T-helper 1 cell treated with Interleukin-12 subunit alpha and Interleukin-12 subunit beta and Interleukin-4 antibody, amounts not matched to agents 30 μg/mL and 1 μg/mL, for 36 hours (primary cell): Measurements from ENCODE around the gene MAPRE3.

Experiments
- H3K27ac Mint-ChIP-seq: one replicate; pipeline ENCODE4 v1.8.0; 2021; ENCODE audit warnings: mild to moderate bottlenecking, mixed read lengths
- H3K27me3 Mint-ChIP-seq: one replicate; pipeline ENCODE4 v1.8.0; 2021; ENCODE audit warnings: low read depth, mixed read lengths
- H3K36me3 Mint-ChIP-seq: one replicate; pipeline ENCODE4 v1.8.0; 2021; ENCODE audit warnings: low read depth, mixed read lengths
- H3K4me1 Mint-ChIP-seq: one replicate; pipeline ENCODE4 v1.8.0; 2021; ENCODE audit warnings: low read depth, mixed read lengths
- H3K4me3 Mint-ChIP-seq: one replicate; pipeline ENCODE4 v1.8.0; 2021; ENCODE audit warnings: mild to moderate bottlenecking, moderate library complexity, mixed read lengths
- H3K9me3 Mint-ChIP-seq: one replicate; pipeline ENCODE4 v1.8.0; 2021; ENCODE audit warnings: mixed read lengths

MAPRE3 gene

DNA sequence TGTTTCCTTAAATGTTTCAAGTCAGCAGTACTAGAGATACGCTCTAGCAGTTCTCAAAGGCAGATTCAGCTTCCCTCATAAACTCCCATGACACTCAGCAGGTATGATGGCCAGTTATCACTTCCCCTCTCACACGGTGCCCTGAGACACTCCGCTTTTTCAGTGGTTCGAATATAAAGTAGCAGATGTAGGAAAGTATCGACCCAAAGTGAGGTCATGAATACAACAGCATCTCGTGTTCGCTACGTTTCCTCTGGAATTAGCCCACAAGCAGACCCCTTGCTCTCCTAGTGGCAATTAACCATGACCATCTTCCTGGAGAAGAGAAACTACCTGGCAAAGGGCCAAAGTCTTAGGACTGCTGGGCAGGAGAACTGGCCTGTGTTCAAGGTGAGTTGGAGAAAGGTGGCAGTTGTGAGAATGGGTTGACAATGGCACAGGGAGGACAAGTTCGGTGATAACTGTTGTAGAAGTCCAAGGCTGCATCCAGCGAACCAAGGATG is 71.8 kb downstream of the MAPRE3 start:
- Mint-ChIP-seq H3K36me3 (peaks cover 38% of the 10 kb centered on the region), H3K9me3 (no peaks in the 10 kb centered on the region), H3K4me3 (no peak overlapping the region), H3K4me1 (peaks cover 3% of the 10 kb centered on the region), H3K27ac (no peak overlapping the region), H3K27me3 (no peaks in the 10 kb centered on the region)

DNA sequence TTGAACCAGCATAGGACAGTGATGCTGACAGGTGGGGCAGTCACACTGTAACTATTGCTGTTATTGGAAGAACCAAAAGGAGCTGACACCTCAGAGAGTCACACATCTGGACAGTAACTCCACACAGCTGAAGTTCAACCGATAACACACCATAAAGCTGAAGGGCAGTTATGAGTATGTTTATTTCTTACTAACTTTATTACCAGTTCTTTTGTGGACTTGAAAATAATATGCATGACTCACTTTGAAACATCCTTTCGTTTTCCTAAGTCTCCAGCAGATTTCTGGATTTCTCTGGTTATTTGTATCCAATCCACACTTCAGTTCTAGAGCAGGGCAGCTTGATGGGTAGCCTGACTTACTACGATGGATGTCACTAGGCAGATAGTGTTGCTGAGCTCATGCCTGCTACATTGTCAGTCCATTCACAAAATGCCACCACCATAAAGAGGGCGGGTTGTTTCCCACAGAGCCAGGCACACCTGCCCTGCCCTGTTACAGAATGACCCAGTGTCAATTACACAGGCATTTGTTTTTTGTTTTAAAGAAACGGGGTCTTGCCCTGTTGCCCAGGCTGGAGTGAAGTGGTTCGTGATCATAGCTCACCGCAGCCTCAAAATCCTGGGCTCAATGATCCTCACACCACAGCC is 72.7 kb downstream of the MAPRE3 start:
- peaks cover 7% of the 10 kb centered on the region for H3K4me1 Mint-ChIP-seq
- no peaks in the 10 kb centered on the region for H3K27me3 Mint-ChIP-seq
- peaks cover 32% of the 10 kb centered on the region for H3K36me3 Mint-ChIP-seq
- no peaks in the 10 kb centered on the region for H3K9me3 Mint-ChIP-seq
- H3K4me3 Mint-ChIP-seq, result no peak overlapping the region
- no peak overlapping the region for H3K27ac Mint-ChIP-seq

DNA sequence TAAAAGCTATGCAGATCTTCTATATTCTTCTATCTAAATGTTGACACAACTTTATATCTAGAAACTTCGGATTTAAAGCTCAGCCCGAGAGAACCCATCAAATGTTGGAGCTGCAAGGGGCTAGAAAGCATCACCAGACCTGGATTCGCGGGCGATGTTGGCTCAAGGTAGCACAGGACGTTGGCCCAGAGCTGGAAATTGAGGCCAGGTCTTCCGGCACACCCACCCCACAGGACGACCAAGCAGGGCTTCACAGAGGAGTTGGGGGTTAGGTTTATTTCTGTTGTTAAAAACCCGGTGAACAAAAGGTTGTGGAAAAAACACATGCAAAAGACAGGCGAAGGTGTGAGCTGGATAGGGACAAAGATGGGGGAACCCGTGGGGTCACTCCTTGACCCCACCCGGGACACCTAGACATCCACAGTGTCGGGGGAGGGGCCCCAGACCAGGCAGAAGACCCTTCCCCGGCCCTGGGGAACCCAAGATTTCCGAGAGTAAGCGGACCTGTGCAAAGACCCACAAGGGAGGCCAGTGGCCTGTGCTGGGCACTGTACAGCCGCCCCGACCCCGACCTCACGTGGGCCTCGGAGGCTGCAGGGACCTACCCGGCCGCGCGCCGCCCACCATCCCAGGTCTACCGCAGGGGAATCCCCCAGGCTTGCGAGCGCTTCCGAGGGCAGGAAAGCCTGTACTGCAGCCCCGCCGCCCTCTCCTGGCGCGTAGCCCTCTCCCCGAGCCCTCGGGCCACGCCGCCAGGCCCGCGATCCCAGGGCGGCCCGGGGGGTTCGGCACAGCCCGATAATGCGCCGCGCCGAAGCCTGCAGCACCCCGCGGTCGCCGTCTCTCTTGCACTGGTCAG is 79.2 kb downstream of the MAPRE3 start:
- H3K9me3 Mint-ChIP-seq, result peaks cover 3% of the 10 kb centered on the region
- H3K4me3 Mint-ChIP-seq, result peak overlapping the region; percentile 88
- H3K27me3 Mint-ChIP-seq, result peaks cover 11% of the 10 kb centered on the region
- H3K36me3 Mint-ChIP-seq, result peaks cover 16% of the 10 kb centered on the region
- peaks cover 25% of the 10 kb centered on the region for H3K4me1 Mint-ChIP-seq
- H3K27ac Mint-ChIP-seq, result peak overlapping the region; percentile 99

DNA sequence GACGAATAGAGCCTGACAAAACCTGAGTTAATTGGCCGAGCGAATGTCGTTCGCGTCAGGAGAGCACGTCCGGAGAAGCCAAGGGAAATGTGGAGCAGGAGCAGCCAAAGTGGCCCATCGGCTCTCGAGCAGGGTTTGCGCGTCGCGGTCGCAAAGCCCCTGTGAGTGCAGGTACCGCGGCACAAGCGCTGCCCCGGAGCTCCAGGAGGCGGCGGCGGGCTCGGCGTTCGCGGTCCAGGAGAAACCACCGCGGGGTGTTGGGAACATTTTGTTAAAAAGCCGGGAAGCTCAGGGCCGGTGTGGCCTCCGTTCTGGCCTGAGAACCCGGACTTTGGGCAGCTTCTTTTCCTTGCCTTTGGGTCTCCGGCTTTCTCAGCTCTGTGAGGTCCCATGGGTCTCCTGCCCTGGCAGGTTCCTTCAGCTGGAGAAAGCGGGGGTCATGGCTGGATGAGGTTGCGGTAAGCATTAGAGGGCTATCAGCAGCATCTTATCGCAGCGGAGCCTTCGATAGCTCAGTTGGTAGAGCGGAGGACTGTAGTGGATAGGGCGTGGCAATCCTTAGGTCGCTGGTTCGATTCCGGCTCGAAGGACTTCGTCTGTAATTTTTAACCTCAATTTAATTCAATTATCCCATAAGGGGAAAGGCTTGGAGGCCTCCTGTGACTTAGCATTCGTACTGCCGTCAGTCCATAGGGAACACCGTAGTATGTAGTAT is 80.0 kb downstream of the MAPRE3 start:
- Mint-ChIP-seq H3K4me1 (peaks cover 25% of the 10 kb centered on the region), H3K27ac (peak overlapping the region; percentile 99), H3K4me3 (peak overlapping the region; percentile 88), H3K36me3 (peaks cover 20% of the 10 kb centered on the region), H3K9me3 (peaks cover 3% of the 10 kb centered on the region), H3K27me3 (peaks cover 11% of the 10 kb centered on the region)

- Mint-ChIP-seq H3K36me3 (peaks cover 23% of the 10 kb centered on the region), H3K27me3 (peaks cover 11% of the 10 kb centered on the region), H3K4me3 (peak within 1 kb of the TSS; percentile 88), H3K4me1 (peaks cover 25% of the 10 kb centered on the region), H3K27ac (peak within 1 kb of the TSS; percentile 99), H3K9me3 (peaks cover 3% of the 10 kb centered on the region)
These were observed 80.8 kb downstream of the MAPRE3 start, which contains the start of gene AGBL5 for GRCh38 chr2:27050996-27051901. TSS of gene AGBL5 (plus strand) at chr2:27051668. CDS start at chr2:27052959, 1,291 bp downstream.

GRCh38 chr2:27051902-27052645 is 81.6 kb downstream of the MAPRE3 start:
- Mint-ChIP-seq H3K9me3 (peaks cover 3% of the 10 kb centered on the region), H3K36me3 (peaks cover 25% of the 10 kb centered on the region)

GRCh38 chr2:27053321-27053720 is 82.9 kb downstream of the MAPRE3 start:
- peaks cover 22% of the 10 kb centered on the region for H3K36me3 Mint-ChIP-seq
- peak overlapping the region; percentile 28 for H3K4me3 Mint-ChIP-seq
- no peak overlapping the region for H3K27ac Mint-ChIP-seq
- peaks cover 3% of the 10 kb centered on the region for H3K9me3 Mint-ChIP-seq
- peaks cover 11% of the 10 kb centered on the region for H3K27me3 Mint-ChIP-seq
- H3K4me1 Mint-ChIP-seq, result peaks cover 20% of the 10 kb centered on the region

More at GRCh38 chr2:27051902-27052645, 81.6 kb downstream of the MAPRE3 start:
- Mint-ChIP-seq H3K27ac (peak overlapping the region; percentile 74), H3K27me3 (peaks cover 11% of the 10 kb centered on the region), H3K4me3 (peak overlapping the region; percentile 88), H3K4me1 (peaks cover 26% of the 10 kb centered on the region)

- peaks cover 11% of the 10 kb centered on the region for H3K27me3 Mint-ChIP-seq
- H3K4me3 Mint-ChIP-seq, result peak overlapping the region; percentile 2
- no peak overlapping the region for H3K27ac Mint-ChIP-seq
These were observed 83.3 kb downstream of the MAPRE3 start for GRCh38 chr2:27053776-27054175.

GRCh38 chr2:27054721-27055120 is 84.3 kb downstream of the MAPRE3 start:
- no peak overlapping the region for H3K27ac Mint-ChIP-seq
- H3K36me3 Mint-ChIP-seq, result peaks cover 22% of the 10 kb centered on the region
- peaks cover 16% of the 10 kb centered on the region for H3K4me1 Mint-ChIP-seq
- H3K27me3 Mint-ChIP-seq, result peaks cover 11% of the 10 kb centered on the region
- no peak overlapping the region for H3K4me3 Mint-ChIP-seq
- peaks cover 3% of the 10 kb centered on the region for H3K9me3 Mint-ChIP-seq

More at GRCh38 chr2:27053776-27054175, 83.3 kb downstream of the MAPRE3 start:
- peaks cover 20% of the 10 kb centered on the region for H3K4me1 Mint-ChIP-seq
- peaks cover 22% of the 10 kb centered on the region for H3K36me3 Mint-ChIP-seq
- H3K9me3 Mint-ChIP-seq, result peaks cover 3% of the 10 kb centered on the region

DNA sequence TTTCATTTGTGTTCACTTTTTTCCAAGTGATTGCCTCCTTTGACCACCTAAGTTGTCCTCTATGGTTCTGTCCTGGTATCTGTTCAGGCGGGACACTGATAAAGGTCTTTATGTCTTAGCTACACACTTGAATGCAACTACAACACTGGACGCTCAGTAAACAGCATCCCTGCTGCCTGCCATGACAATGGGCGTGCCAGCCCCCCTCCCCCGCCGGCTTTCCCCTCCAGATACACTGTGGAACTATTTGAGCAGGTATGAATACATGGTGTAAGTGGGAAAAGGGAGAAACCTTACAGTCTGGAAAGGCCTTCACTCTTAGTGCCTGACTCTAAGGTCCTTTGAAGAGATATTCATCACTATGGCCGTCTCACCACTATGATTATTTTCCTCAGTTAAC is 86.7 kb downstream of the MAPRE3 start:
- no peaks in the 10 kb centered on the region for H3K9me3 Mint-ChIP-seq
- peaks cover 18% of the 10 kb centered on the region for H3K36me3 Mint-ChIP-seq
- H3K4me3 Mint-ChIP-seq, result no peak overlapping the region
- peaks cover 6% of the 10 kb centered on the region for H3K4me1 Mint-ChIP-seq
- no peak overlapping the region for H3K27ac Mint-ChIP-seq
- no peaks in the 10 kb centered on the region for H3K27me3 Mint-ChIP-seq

DNA sequence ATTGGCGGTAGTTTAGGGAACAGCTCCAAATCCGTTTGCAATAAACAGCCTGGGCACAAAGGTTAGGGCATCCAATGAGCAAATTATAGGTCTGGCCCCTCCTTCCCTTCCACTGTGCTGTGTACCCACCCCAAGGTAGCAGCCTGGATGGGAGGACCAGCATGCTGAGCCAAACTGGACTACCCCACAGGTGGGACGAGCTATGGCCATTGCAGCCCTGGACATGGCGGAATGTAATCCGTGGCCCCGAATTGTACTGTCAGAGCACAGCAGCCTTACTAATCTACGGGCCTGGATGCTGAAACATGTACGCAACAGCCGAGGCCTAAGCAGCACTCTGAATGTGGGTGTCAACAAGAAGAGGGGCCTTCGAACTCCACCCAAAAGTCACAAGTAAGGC is 87.8 kb downstream of the MAPRE3 start:
- no peak overlapping the region for H3K4me3 Mint-ChIP-seq
- no peak overlapping the region for H3K27ac Mint-ChIP-seq
- H3K4me1 Mint-ChIP-seq, result peaks cover 8% of the 10 kb centered on the region
- H3K36me3 Mint-ChIP-seq, result peaks cover 24% of the 10 kb centered on the region
- no peaks in the 10 kb centered on the region for H3K9me3 Mint-ChIP-seq
- no peaks in the 10 kb centered on the region for H3K27me3 Mint-ChIP-seq

GRCh38 chr2:27059141-27059820 is 88.8 kb downstream of the MAPRE3 start:
- H3K9me3 Mint-ChIP-seq, result no peaks in the 10 kb centered on the region
- H3K27ac Mint-ChIP-seq, result no peak overlapping the region
- no peaks in the 10 kb centered on the region for H3K27me3 Mint-ChIP-seq
- H3K4me3 Mint-ChIP-seq, result no peak overlapping the region
- H3K36me3 Mint-ChIP-seq, result peaks cover 28% of the 10 kb centered on the region
- peaks cover 5% of the 10 kb centered on the region for H3K4me1 Mint-ChIP-seq
